Heart left ventricle (tissue), 16 donors: ENCODE measurements around the gene MME. TPM values are rescaled to one million over a fixed set of nuclear protein-coding genes. Genes with fewer than 3 reads are reported as not detected.

ENCODE experiments used
- ATAC-seq, 4 donors: fragments of 200-7000 bp; cut with Tn5 transposase; one replicate each; pipeline ENCODE4 v1.9.1; 2020 to 2022; ENCODE audit warnings: moderate library complexity in 4 of 4, mild to moderate bottlenecking in 3 of 4, moderate number of reproducible peaks in 1 of 4
- DNase-seq, 5 donors: peaks; one replicate each; pipeline ENCODE4 v3.0.0-alpha.2; 2020
- H3K27ac ChIP-seq, 12 donors: fragments of 200-600 bp; sonication (generic) in 4 of 12; one replicate each; pipeline versions ENCODE4 v1.5.0 to v1.8.0; 2016 to 2022; ENCODE audit warnings: mild to moderate bottlenecking in 2 of 12
- H3K27me3 ChIP-seq, 9 donors: fragments of 200-600 bp; sonication (generic) in 2 of 9; one replicate each; pipeline versions ENCODE4 v1.5.1 to v1.8.0; 2016 to 2022; ENCODE audit warnings: mild to moderate bottlenecking in 3 of 9
- H3K36me3 ChIP-seq, 9 donors: fragments of 200-600 bp; sonication (generic) in 2 of 9; one replicate each; pipeline versions ENCODE4 v1.5.0 to v1.8.0; 2018 to 2022; ENCODE audit warnings: mild to moderate bottlenecking in 2 of 9
- H3K4me1 ChIP-seq, 12 donors: fragments of 200-600 bp; sonication (generic) in 4 of 12; one replicate each; pipeline versions ENCODE4 v1.5.0 to v1.8.0; 2016 to 2022; ENCODE audit warnings: mild to moderate bottlenecking in 3 of 12
- H3K4me3 ChIP-seq, 12 donors: fragments of 200-600 bp; sonication (generic) in 4 of 12; one replicate each; pipeline versions ENCODE4 v1.5.0 to v1.8.0; 2017 to 2022; ENCODE audit warnings: mild to moderate bottlenecking in 9 of 12, moderate library complexity in 4 of 12
- H3K9me3 ChIP-seq, 12 donors: fragments of 200-600 bp; sonication (generic) in 4 of 12; one replicate each; pipeline versions ENCODE4 v1.5.0 to v1.8.0; 2016 to 2022; ENCODE audit warnings: mild to moderate bottlenecking in 1 of 12
- CTCF ChIP-seq, 12 donors: fragments of 200-600 bp; sonication (generic) in 4 of 12; IDR thresholded peaks; one replicate each; pipeline versions ENCODE4 v1.5.0 to v1.8.0; 2018 to 2022; ENCODE audit warnings: antibody characterized with exemption in 12 of 12, mild to moderate bottlenecking in 5 of 12
- POLR2A ChIP-seq, 2 donors: fragments of 450-650 bp; IDR thresholded peaks; one replicate each; pipeline ENCODE4 v1.6.1; 2017; ENCODE audit warnings: antibody characterized with exemption in 2 of 2, mild to moderate bottlenecking in 2 of 2, moderate library complexity in 2 of 2
- WGBS, 4 donors: extraction: QIAGEN DNeasy Blood & Tissue Kit in 2 of 4; methylation state at CpG; one replicate each; pipeline versions ENCODE4 v1.1.5 to v1.1.7; 2013 to 2018; 5-methylcytosine and 5-hydroxymethylcytosine counted together
- intact Hi-C, 10 donors: fragments of 100-400 bp; cut with DNase I; formaldehyde crosslinking; loops; one replicate each; pipeline versions ENCODE4 v1.11.1 to v1.14.2; 2022
- polyA plus RNA-seq, 2 donors: library from polyadenylated mRNA; stranded (reverse); fragments of 200-250 nt; gene quantifications; one replicate each; pipeline ENCODE4 v1.2.3, GENCODE V29; 2013
- total RNA-seq, 9 donors: library from RNA; depleted of rRNA in 2 of 9; stranded (reverse); fragments of >200 nt in 2 of 9; fragmentation: NEBNext Ultra II Directional in 3 of 9; extraction: Animal tissue kit (Norgen Biotek cat#: 25700) in 3 of 9; gene quantifications; one replicate each; pipeline versions ENCODE4 v1.1.0 to v1.2.4, GENCODE V29; 2016 to 2023
- donor health status: ischemic (EF 13 %, LVEDD 7.1; RV severe dilation, severe dysfunction).
- donor health status: healthy with polysubstance abuse.
- donor health status: DM: no; HTN: yes; CAD: no.
- donor health status: DM: no; HTN: no; CAD: no.
- donor health status: ischemic (EF 25% LVEDD 6.9; RV normal size, moderate dysfunction).
- donor health status: ischemic (EF 25% LVEDD 5.7; RV mildly dilated, moderate dysfunction).
- donor health status: healthy.
- donor health status: DM: yes; HTN: yes; CAD: no.
- donor health status: ischemic (EF 35%, LVEDD 5.7; RV mildly dilated, moderate dysfunction).
- donor health status: nonischemic (EF 11% LVEDD 7.7; RV severe dilation, severe dysfunction).
- donor health status: DM: yes; HTN: yes; CAD: no.
- donor health status: PGD.
- donor health status: ischemic (EF 29% LVEDD 5.4; RV normal size, mild dysfunction).
- donor health status: nonischemic (EF 23%, LVEDD 6.1; RV moderate dilation, normal function).

MME gene
- total and polyA plus RNA-seq, 11 donors = 0.84 to 18.5 (median 5.3) TPM

- no peaks in the 10 kb centered on the region for H3K4me1 ChIP-seq
- ATAC-seq = no peak
- no peak overlapping the region for H3K4me3 ChIP-seq
- no peak overlapping the region for H3K27ac ChIP-seq
- no peaks in the 10 kb centered on the region for H3K36me3 ChIP-seq
- no peak for DNase-seq
- no peaks in the 10 kb centered on the region for H3K27me3 ChIP-seq
- H3K9me3 ChIP-seq = no peaks in the 10 kb centered on the region
- intact Hi-C loops = loop anchor here in 1 of 10 donors (5.0 kb wide), 1 partner anchor 53 kb away; no protein-coding TSS in a partner anchor
- no peak for TF ChIP-seq CTCF (IDR thresholded peaks at IDR 0.05)
- TF ChIP-seq POLR2A (IDR thresholded peaks at IDR 0.05) = no peak
Measured at GRCh38 chr3:155164306-155164705, 84.2 kb downstream of the MME start.

GRCh38 chr3:155166441-155166840, 86.3 kb downstream of the MME start:
- Histone ChIP-seq H3K36me3 (no peaks in the 10 kb centered on the region), H3K4me3 (no peak overlapping the region), H3K27ac (no peak overlapping the region), H3K4me1 (no peaks in the 10 kb centered on the region), H3K9me3 (no peaks in the 10 kb centered on the region), H3K27me3 (no peaks in the 10 kb centered on the region)
- WGBS, 4 donors = 90 to 98% (median 95%) methylated on average over 2 of the region's 2 CpGs
- intact Hi-C loops = no loop called here
- no peak for ATAC-seq
- no peak for TF ChIP-seq POLR2A (IDR thresholded peaks at IDR 0.05)
- TF ChIP-seq CTCF (IDR thresholded peaks at IDR 0.05) = no peak
- no peak for DNase-seq

GRCh38 chr3:155169197-155169596, 89.1 kb downstream of the MME start:
- Histone ChIP-seq H3K27me3 (no peaks in the 10 kb centered on the region), H3K9me3 (no peaks in the 10 kb centered on the region), H3K4me3 (no peak overlapping the region), H3K27ac (no peak overlapping the region), H3K4me1 (no peaks in the 10 kb centered on the region), H3K36me3 (peaks cover 0 to 2% (median 0%) of the 10 kb centered on the region in 9 donors)
- no peak for DNase-seq
- 83 to 97% (median 89%) methylated on average over 2 of the region's 2 CpGs for WGBS, 4 donors
- intact Hi-C loops = no loop called here
- TF ChIP-seq POLR2A (IDR thresholded peaks at IDR 0.05) (no peak), CTCF (IDR thresholded peaks at IDR 0.05) (no peak)
- ATAC-seq = no peak

- no peak for DNase-seq
- Histone ChIP-seq H3K4me1 (peaks cover 0 to 4% (median 0%) of the 10 kb centered on the region in 12 donors), H3K4me3 (no peak overlapping the region), H3K27me3 (no peaks in the 10 kb centered on the region), H3K27ac (no peak overlapping the region), H3K36me3 (peaks cover 0 to 2% (median 0%) of the 10 kb centered on the region in 9 donors), H3K9me3 (no peaks in the 10 kb centered on the region)
- intact Hi-C loops = no loop called here
- no peak for TF ChIP-seq POLR2A (IDR thresholded peaks at IDR 0.05)
- no peak for TF ChIP-seq CTCF (IDR thresholded peaks at IDR 0.05)
- ATAC-seq = no peak
- WGBS, 4 donors = 82 to 90% (median 88%) methylated on average over 1 of the region's 1 CpG
Measured at GRCh38 chr3:155173771-155174170, 93.7 kb downstream of the MME start.
